HCT116 (cell line): ENCODE results near the gene EEF1A2. TPM values are rescaled to one million over a fixed set of nuclear protein-coding genes. Genes with fewer than 3 reads are reported as not detected.

Experiments used
- ATAC-seq: fragments of 200-7000 bp; cut with Tn5 transposase; 2 replicates; pipeline ENCODE4 v1.9.1; 2020; ENCODE audit warnings: mild to moderate bottlenecking, moderate library complexity
- BruUV-seq: library from RNA; stranded (reverse); fragments of 400-500 nt; replicated peaks from 2 replicates; lab custom pipeline; 2021; lab: Mats Ljungman, UMichigan
- CTCF ChIA-PET: fragments of 300-600 bp; sonication (Branson Sonifier 250); formaldehyde crosslinking; loops from one replicate; lab custom pipeline; 2021; ENCODE audit warnings: antibody characterized with exemption; lab: Charles Lee
- POLR2A ChIA-PET: fragments of 300-600, 350-600 bp; sonication (Branson Sonifier 250); formaldehyde crosslinking; loops from one replicate; lab custom pipeline; 2021; ENCODE audit warnings: antibody characterized with exemption; lab: Charles Lee
- RAD21 ChIA-PET, 2 experiments: fragments of 300-600 bp; sonication (Branson Sonifier 250); formaldehyde crosslinking; loops; one replicate each; lab custom pipeline; 2023; ENCODE audit warnings: low total read pairs in 2 of 2; ENCODE audit not compliant: uncharacterized antibody in 2 of 2, unreplicated experiment in 2 of 2, low non-redundant PET in 1 of 2; lab: Charles Lee
- DNase-seq: peaks from one replicate; pipeline ENCODE4 v3.0.0-alpha.2; 2010; ENCODE audit warnings: low read depth, low spot score
- H2AFZ ChIP-seq: fragments of 200-600 bp; shearing (Covaris generic), sonication (generic); 2 replicates; pipeline ENCODE4 v1.6.1; 2017; ENCODE audit warnings: low read depth, mixed run types, mixed read lengths, antibody characterized with exemption, low read length; ENCODE audit not compliant: poor library complexity, severe bottlenecking
- H3K27ac ChIP-seq: 2 replicates; pipeline ENCODE4 v1.5.1; 2012; ENCODE audit warnings: low read depth, low read length
- H3K27me3 ChIP-seq: fragments of 200-600 bp; sonication (generic); 2 replicates; pipeline ENCODE4 v1.6.1; 2016; ENCODE audit warnings: mixed run types, low read length, mixed read lengths; ENCODE audit not compliant: insufficient read depth
- H3K36me3 ChIP-seq, 2 experiments: fragments of 200-500 bp in 1 of 2; fragments of 200-600 bp in 1 of 2; sonication (Bioruptor generic) in 1 of 2; sonication (generic) in 1 of 2; 2 replicates each; pipeline versions ENCODE4 v1.5.1 to v1.6.1; 2014 to 2016; ENCODE audit warnings: low read length in 2 of 2, inconsistent platforms in 1 of 2, mixed read lengths in 1 of 2, mixed run types in 1 of 2; ENCODE audit not compliant: insufficient read depth in 2 of 2, control insufficient read depth in 1 of 2
- H3K4me1 ChIP-seq, 2 experiments: fragments of 200-600 bp in 1 of 2; sonication (generic) in 1 of 2; 2 replicates each; pipeline versions ENCODE4 v1.5.1 to v1.6.1; 2012 to 2017; ENCODE audit warnings: low read length in 2 of 2, inconsistent platforms in 1 of 2, mild to moderate bottlenecking in 1 of 2, mixed read lengths in 1 of 2, mixed run types in 1 of 2, moderate library complexity in 1 of 2; ENCODE audit not compliant: insufficient read depth in 2 of 2, control insufficient read depth in 1 of 2
- H3K4me2 ChIP-seq: fragments of 200-600 bp; sonication (generic); 2 replicates; pipeline ENCODE4 v1.6.1; 2017; ENCODE audit warnings: mixed run types, low read length, mixed read lengths
- H3K4me3 ChIP-seq, 2 experiments: fragments of 200-600 bp in 1 of 2; sonication (generic) in 1 of 2; replicated peaks in 1 of 2; 2 replicates each; pipeline ENCODE4 v1.5.1; 2011 to 2016; ENCODE audit warnings: low read length in 2 of 2, control low read depth in 1 of 2, low read depth in 1 of 2, mild to moderate bottlenecking in 1 of 2, mixed read lengths in 1 of 2, mixed run types in 1 of 2
- H3K79me2 ChIP-seq: fragments of 200-600 bp; sonication (generic); 2 replicates; pipeline ENCODE4 v1.6.1; 2017; ENCODE audit warnings: mild to moderate bottlenecking, mixed run types, low read length, moderate library complexity, mixed read lengths; ENCODE audit not compliant: insufficient read depth
- H3K9ac ChIP-seq: fragments of 200-600 bp; sonication (generic); 2 replicates; pipeline ENCODE4 v1.6.1; 2016; ENCODE audit warnings: low read length, mixed read lengths
- H3K9me2 ChIP-seq: fragments of 200-600 bp; sonication (generic), shearing (Covaris generic); 2 replicates; pipeline ENCODE4 v1.6.1; 2017; ENCODE audit warnings: mixed run types, mild to moderate bottlenecking, moderate library complexity; ENCODE audit not compliant: insufficient read depth
- H3K9me3 ChIP-seq, 2 experiments: fragments of 200-500 bp in 1 of 2; fragments of 200-600 bp in 1 of 2; sonication (Bioruptor generic) in 1 of 2; sonication (generic) in 1 of 2; 2 replicates each; pipeline ENCODE4 v1.6.1; 2014 to 2017; ENCODE audit warnings: low read length in 2 of 2, mixed read lengths in 2 of 2, inconsistent platforms in 1 of 2, low read depth in 1 of 2, mild to moderate bottlenecking in 1 of 2, mixed run types in 1 of 2, moderate library complexity in 1 of 2; ENCODE audit not compliant: control insufficient read depth in 1 of 2, insufficient read depth in 1 of 2
- H4K20me1 ChIP-seq: fragments of 200-600 bp; sonication (generic), shearing (Covaris generic); 2 replicates; pipeline ENCODE4 v1.6.1; 2017; ENCODE audit warnings: mixed run types, mild to moderate bottlenecking, moderate library complexity; ENCODE audit not compliant: insufficient read depth
- CBX3 ChIP-seq: IDR thresholded peaks from 2 replicates; pipeline ENCODE4 v1.6.1; 2012; ENCODE audit warnings: low read depth
- EZH2phosphoT487 ChIP-seq: fragments of 200-600 bp; IDR thresholded peaks from 2 replicates; pipeline ENCODE4 v1.6.1; 2018; ENCODE audit warnings: antibody characterized with exemption, borderline replicate concordance
- FOSL1 ChIP-seq: IDR thresholded peaks from 2 replicates; pipeline ENCODE4 v1.6.1; 2012; ENCODE audit warnings: low read depth
- JUND ChIP-seq: IDR thresholded peaks from 2 replicates; pipeline ENCODE4 v1.6.1; 2012
- POLR2AphosphoS5 ChIP-seq: IDR thresholded peaks from 2 replicates; pipeline ENCODE4 v1.6.1; 2011; ENCODE audit warnings: mild to moderate bottlenecking, low read depth, low read length, moderate library complexity
- SP1 ChIP-seq: IDR thresholded peaks from 2 replicates; pipeline ENCODE4 v1.6.1; 2012; ENCODE audit warnings: low read depth
- SRF ChIP-seq: IDR thresholded peaks from 2 replicates; pipeline ENCODE4 v1.6.1; 2012; ENCODE audit warnings: low read depth
- TCF7L2 ChIP-seq: IDR thresholded peaks from 2 replicates; pipeline ENCODE4 v1.7.0; 2011; ENCODE audit warnings: borderline replicate concordance, inconsistent platforms; ENCODE audit not compliant: insufficient read depth, insufficient read length; ENCODE audit errors: extremely low read depth
- ZFX ChIP-seq: fragments of 450-650 bp; IDR thresholded peaks from 2 replicates; pipeline ENCODE4 v1.6.1; 2017
- intact Hi-C: fragments of 100-400 bp; cut with micrococcal nuclease; formaldehyde crosslinking; loops from 2 replicates; pipeline ENCODE4 v1.10.0; 2022
- total RNA-seq: library from RNA; stranded (reverse); gene quantifications from one replicate; pipeline ENCODE4 v1.2.1, GENCODE V29; 2021; ENCODE audit not compliant: unreplicated experiment

Gene EEF1A2
- total RNA-seq, 1 experiment from 2014 or later: 454 TPM

DNA sequence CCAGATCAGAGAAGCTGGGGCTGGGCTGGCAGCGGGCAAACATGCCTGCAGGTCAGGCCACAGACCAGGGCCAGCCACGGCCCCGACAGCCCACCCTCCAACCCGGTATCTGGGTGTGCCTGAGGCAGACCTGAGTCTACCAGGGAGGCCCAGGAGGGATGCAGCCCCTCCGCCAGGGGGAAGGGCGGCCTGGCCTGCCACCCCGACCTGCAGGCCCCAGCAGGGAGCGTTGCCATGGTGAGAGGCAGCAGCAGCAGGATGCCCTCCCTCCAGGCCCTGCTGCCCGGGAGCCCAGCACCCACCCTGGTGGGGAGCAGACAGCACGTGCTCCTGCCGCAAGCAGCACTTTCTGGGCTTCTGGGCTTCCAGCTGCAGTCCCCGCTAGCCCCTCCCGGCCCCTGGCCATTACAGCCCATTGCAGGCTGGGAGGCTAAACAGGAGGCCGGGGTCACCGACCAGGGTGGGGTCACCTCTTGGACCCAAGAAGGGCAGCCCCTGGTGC, 3.8 kb upstream of the EEF1A2 start:
- H3K4me2 ChIP-seq: peak overlapping the region; percentile 66
- no peaks in the 10 kb centered on the region for H3K27me3 ChIP-seq
- no peak overlapping the region for H2AFZ ChIP-seq
- no peaks in the 10 kb centered on the region for H3K36me3 ChIP-seq
- BruUV-seq: no TSS peak
- DNase-seq (no peak), ATAC-seq (no peak)
- ChIA-PET RAD21 (interaction anchor here in 1 of 2 experiments (0.7 kb wide), 1 partner anchor 19 kb away, joined by 3 read pairs; no protein-coding TSS in a partner anchor), POLR2A (no interaction called here), CTCF (interaction anchor here (1.3 kb wide), 1 partner anchor 18 kb away, joined by 4 read pairs; the partner anchor contains the start of gene PPDPF)
- H3K79me2 ChIP-seq: peaks cover 9% of the 10 kb centered on the region
- peak overlapping the region; percentile 20; the same call in 1 of the 2 replicates for H3K27ac ChIP-seq
- H3K4me3 ChIP-seq: no peak overlapping the region
- no peak overlapping the region for H3K9ac ChIP-seq
- intact Hi-C loops: no loop called here
- TF ChIP-seq ZFX (no peak), SRF (no peak), FOSL1 (no peak), CBX3 (no peak), JUND (no peak)
- peaks cover 12 to 27% of the 10 kb centered on the region in 2 experiments for H3K4me1 ChIP-seq
- no peaks in the 10 kb centered on the region for H4K20me1 ChIP-seq
- no peaks in the 10 kb centered on the region for H3K9me2 ChIP-seq
- H3K9me3 ChIP-seq: no peaks in the 10 kb centered on the region; a peak in 1 of 4 replicates

DNA sequence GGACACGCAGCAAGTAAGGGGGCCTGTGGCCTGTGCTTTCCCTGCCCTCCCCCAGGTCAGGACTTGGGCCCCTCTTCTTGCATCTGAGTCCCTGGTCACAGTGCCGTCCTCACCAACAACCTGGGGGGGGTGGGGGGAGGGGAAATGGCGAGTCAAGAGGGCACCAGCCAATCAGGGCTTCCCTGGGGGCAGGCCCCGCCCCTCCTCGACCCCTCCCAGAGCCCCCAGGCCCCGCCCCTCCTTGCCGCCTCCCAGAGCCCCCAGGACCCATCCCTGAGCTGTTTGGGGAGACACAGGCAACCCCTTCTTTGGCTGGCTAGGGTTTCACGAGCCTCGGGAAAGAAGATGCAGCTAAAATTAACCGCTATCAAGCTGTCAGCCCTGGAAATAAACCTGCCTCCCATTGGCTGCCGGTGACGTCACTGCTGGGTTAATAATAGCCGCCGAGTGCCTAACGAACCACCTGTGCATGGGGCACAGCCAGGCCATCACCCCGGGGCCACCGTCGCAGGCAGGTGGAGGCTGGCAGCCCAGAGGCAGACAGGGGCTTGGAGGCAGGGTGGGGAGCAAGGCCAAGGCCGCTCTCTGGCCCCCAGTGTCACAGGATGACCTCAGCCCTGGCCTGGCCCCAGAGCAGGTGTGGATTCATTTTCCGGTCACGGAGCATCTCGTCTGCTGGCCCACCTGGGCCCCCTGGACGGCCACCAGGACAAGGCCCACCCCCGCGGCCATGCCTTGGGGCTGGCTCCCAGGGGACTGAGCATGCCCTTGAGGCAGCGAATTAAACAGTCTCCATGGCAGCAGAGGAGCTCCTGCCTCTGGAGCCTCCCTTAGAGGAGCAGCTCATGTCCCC, 3.2 kb upstream of the EEF1A2 start:
- Histone ChIP-seq H4K20me1 (no peaks in the 10 kb centered on the region), H3K27me3 (no peaks in the 10 kb centered on the region), H3K9me2 (no peaks in the 10 kb centered on the region), H3K79me2 (peaks cover 16% of the 10 kb centered on the region), H2AFZ (peak overlapping the region; percentile 35), H3K4me3 (no peak overlapping the region), H3K4me2 (peak overlapping the region; percentile 66), H3K9me3 (no peaks in the 10 kb centered on the region; a peak in 1 of 4 replicates), H3K9ac (peak overlapping the region; percentile 7; the same call in 1 of the 2 replicates), H3K4me1 (peaks cover 17 to 34% of the 10 kb centered on the region in 2 experiments), H3K36me3 (peaks cover 0 to under 1% of the 10 kb centered on the region in 2 experiments; a peak in 1 of 4 replicates), H3K27ac (peak overlapping the region; percentile 20; the same call in 1 of the 2 replicates)
- intact Hi-C loops: no loop called here
- ChIA-PET RAD21 (no interaction called here), POLR2A (interaction anchor here (0.6 kb wide), 1 partner anchor 33 kb away, joined by 5 read pairs; no protein-coding TSS in a partner anchor), CTCF (interaction anchor here (1.3 kb wide), 1 partner anchor 18 kb away, joined by 4 read pairs; the partner anchor contains the start of gene PPDPF)
- BruUV-seq: no TSS peak
- no peak for DNase-seq
- TF ChIP-seq TCF7L2: no peak
- no peak for TF ChIP-seq SP1
- TF ChIP-seq POLR2AphosphoS5: peak; percentile 21; the same call in 1 of the 2 replicates
- no peak for TF ChIP-seq EZH2phosphoT487
- ATAC-seq: peak; percentile 41
